NK-92 (cell line): ENCODE results near the gene NUDT19.
"Not testable (repeated sequence)": the region's sequence is repeated elsewhere in the genome, so short reads cannot be mapped to it uniquely, and the experiment has no call there.

ENCODE experiments used
- DNase-seq: peaks from one replicate; lab custom pipeline; 2025; ENCODE audit not compliant: unreplicated experiment; lab: John Stamatoyannopoulos, UW

Gene NUDT19

DNA sequence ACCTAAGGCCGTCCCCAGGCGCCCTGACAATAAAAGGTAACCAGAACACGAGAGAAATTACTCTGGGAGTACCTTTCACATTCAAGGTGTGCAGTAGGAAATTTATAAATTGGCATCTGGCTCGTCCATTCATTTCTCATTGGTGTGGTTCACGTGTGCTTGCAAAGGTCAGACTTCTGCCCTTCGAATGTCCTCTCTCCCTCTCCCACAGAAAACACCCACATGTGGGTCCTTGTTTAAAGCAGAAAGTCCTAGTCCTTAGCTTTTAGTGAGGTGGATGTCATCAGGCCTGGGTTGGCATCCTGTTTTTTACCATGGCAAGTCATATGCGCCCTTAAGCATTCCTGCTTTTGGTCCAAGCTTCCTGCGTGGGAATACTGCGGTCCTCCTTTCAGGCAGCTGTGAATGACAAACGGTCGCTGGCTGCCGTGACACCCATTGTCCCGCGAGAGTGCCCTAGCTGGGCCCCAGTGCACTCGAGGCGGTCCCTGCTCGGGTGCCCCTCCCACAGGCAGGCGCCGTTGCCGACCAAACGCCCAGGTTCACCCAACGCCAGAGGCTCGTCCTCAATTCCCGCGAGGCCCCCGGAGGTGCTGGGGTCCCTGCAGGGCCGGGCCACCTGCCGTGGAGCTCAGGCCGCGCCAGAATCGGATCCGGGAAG lies at the start of gene NUDT19:
NUDT19 (plus strand) TSS at position 531 of the 661 bp plus-strand sequence. CDS start 140 bp downstream, outside the sequence.
- no peak for DNase-seq

GRCh38 chr19:32642771-32643170 lies 48.9 kb upstream of the NUDT19 start:
- no peak for DNase-seq

DNA sequence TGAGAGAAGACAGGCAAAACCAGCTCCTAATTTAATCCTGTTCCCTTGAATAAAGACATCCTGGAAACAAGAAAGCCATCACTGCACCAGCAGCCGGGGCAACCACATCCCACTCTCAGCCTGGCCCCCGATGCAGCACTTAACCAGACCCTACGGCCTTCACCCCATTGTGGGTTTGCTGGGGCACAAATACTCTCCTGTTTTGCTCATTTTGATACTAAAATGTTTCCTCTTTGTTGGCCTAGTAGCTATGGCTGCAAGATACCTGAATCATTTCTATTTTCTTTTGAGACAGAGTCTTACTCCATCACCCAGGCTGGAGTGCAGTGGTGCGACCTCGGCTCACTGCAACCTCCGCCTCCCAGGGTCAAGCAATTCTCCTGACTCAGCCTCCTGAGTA lies 45.1 kb upstream of the NUDT19 start:
- no peak for DNase-seq

DNA sequence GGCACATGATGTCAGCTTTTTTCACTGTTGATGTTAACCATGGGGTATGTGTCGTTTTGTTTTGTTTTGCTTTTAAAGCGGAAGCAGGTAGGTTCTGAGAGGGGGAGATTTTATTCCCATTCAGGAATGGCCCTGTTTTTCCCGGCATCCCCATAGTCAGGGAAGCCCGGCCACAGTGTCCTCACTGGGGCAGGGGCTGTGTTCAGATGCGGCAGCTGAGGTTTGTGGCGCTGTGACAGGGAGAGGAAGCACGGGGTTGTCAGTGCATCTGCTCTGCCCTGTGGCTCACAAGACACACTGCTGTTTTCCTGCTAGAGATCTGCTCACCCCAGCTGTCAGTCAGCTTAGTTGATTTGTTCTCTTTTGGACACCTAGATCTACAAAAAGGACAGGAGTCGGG lies 44.3 kb upstream of the NUDT19 start:
- no peak for DNase-seq

DNA sequence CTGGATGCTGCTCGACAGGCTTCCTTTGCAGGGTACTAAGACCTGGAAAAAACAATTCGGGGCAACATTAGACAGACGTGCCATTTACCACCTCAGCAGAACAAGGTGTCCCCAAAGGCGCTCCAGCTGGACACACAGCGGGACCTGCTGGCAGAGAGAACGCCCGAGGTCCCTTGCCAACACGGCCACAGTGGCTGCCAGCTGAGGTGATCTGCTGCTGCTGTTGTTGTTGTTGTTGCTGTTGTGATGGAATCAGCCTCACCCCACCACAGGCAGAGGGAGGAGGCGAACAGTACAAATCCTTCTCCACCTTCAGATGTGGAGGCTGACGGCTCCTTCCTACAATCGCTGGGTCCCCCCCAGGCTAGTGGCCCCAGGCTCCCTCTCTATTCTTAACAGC lies 41.9 kb upstream of the NUDT19 start:
- DNase-seq: no peak

GRCh38 chr19:32650671-32651070 lies 41.0 kb upstream of the NUDT19 start:
- DNase-seq: no peak

GRCh38 chr19:32651729-32652140 lies 39.9 kb upstream of the NUDT19 start:
- DNase-seq: no peak

GRCh38 chr19:32652331-32652730 lies 39.3 kb upstream of the NUDT19 start:
- DNase-seq: not testable (repeated sequence)

- no peak for DNase-seq
These were observed 38.6 kb upstream of the NUDT19 start for GRCh38 chr19:32652894-32653598.

DNA sequence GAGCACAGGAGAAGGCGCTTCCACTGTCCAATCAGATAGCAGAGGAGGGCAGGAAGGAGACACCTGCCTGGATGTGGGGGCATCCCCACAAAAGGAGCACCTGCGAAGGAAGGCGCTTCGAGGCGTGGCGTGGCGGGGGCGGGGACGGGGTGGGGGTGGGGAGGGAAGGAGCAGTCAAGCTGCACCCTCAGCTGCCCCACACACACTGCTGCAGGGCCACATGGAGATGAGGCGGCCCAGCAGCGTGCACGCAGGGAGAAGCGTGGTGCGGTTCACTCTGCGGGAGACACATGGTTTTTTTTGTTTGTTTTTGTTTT lies 38.1 kb upstream of the NUDT19 start:
- no peak for DNase-seq

GRCh38 chr19:32656379-32656778 lies 35.2 kb upstream of the NUDT19 start:
- not testable (repeated sequence) for DNase-seq

- DNase-seq: no peak
These were observed 33.5 kb upstream of the NUDT19 start for GRCh38 chr19:32658075-32658474.

DNA sequence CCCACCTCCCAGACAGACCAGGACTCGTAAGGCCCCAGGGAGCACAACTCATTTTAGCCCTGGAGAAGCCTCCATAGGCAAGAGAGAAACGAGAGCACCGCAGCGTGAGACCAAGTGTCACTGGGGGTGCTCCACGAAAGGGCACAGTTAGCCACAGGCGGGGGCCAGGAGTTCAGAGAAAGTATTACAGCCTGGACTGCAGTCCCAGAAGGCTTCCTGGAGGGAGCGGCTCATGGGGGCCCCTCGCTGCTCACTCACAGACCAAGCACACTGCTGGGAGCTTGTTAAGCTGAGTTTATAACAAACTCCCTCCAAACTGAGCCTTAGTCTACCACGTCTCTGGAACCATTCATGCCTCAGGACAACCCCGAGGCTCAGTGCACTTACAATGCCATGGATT lies 33.1 kb upstream of the NUDT19 start:
- no peak for DNase-seq

GRCh38 chr19:32661318-32661717 lies 30.3 kb upstream of the NUDT19 start:
- no peak for DNase-seq

- DNase-seq: no peak
These were observed 29.4 kb upstream of the NUDT19 start for GRCh38 chr19:32662186-32662585.

GRCh38 chr19:32666084-32666483 lies 25.5 kb upstream of the NUDT19 start:
- DNase-seq: no peak

DNA sequence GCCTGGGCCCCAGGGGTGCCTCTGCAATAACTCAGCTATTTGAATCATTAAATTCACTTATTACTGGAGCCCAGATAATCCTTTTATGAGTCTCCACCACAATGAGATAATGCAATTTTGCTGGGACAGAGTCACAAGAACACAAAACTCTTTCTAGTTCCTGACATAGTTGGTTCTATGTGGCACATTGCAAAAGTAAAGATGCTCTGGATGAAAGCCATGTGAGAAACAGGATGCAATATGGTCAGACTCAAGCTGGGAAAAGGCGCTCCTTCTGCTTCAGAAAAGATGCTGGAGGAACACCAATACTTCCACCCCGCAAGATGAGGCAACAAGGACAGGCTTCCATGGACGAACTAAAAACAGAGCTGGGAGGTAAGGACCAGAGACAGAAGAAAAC lies 22.3 kb upstream of the NUDT19 start:
- no peak for DNase-seq

GRCh38 chr19:32671883-32672593 lies 19.6 kb upstream of the NUDT19 start:
- DNase-seq: no peak

GRCh38 chr19:32672841-32673240 lies 18.8 kb upstream of the NUDT19 start:
- no peak for DNase-seq

- DNase-seq: no peak
These were observed 18.0 kb upstream of the NUDT19 start for GRCh38 chr19:32673573-32673972.

DNA sequence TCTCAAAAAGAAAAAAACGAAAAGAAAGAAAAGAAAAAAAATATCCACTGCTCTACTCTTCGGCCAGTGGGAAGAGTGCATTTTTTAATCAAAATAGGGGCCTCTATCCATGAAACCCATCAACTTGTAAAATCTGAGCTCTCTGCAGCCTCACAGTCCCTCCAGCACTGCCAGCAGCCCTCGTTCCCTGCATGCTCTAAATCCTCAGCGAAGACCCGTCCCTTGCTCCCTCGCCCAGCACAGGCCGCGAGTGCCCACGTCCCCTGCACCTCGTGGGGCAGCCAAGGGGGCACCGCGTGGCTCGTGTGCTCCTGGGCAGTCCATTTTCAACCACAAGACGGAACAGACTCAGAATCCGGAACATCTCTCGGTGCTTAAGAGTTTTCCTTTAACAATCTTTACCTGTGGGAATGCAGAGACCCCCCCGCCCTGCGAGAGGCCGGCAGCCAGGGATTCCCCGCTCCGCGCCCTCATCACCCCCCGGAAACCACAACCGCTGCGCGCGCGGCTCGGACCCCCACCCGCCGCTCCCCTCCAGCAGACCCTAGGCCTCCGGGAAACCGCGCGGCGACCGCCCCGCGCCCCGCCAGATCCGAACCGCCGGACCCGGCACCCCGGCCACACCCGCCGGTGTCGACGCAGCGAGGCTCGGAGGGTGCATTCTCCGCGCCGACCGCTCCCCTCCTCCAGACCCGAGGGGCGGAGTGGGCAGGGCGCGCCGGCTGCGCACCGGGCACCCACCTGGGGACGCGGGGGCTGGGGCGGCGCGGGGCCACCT lies 17.3 kb upstream of the NUDT19 start:
- no peak for DNase-seq
